Esophagus muscularis mucosa (tissue), 4 donors: Measurements from ENCODE around the gene MAT2A.

Experiments
- CTCF ChIP-seq, 3 experiments: fragments of 200-600 bp in 2 of 3; fragments of 450-650 bp in 1 of 3; sonication (generic) in 2 of 3; IDR thresholded peaks; one replicate each; pipeline ENCODE4 v1.5.1; 2017 to 2019; ENCODE audit warnings: antibody characterized with exemption in 3 of 3, mild to moderate bottlenecking in 2 of 3, moderate library complexity in 1 of 3
- EP300 ChIP-seq: sonication (generic); formaldehyde crosslinking; IDR thresholded peaks from one replicate; pipeline ENCODE4 v1.6.1; 2017; ENCODE audit warnings: antibody characterized with exemption
- POLR2A ChIP-seq: fragments of 450-650 bp; IDR thresholded peaks from one replicate; pipeline ENCODE4 v1.6.1; 2017; ENCODE audit warnings: antibody characterized with exemption, moderate library complexity, mild to moderate bottlenecking, low read depth
- POLR2AphosphoS5 ChIP-seq, 2 donors: sonication (generic); formaldehyde crosslinking; IDR thresholded peaks; one replicate each; pipeline ENCODE4 v1.6.1; 2017; ENCODE audit warnings: antibody characterized with exemption in 2 of 2

- TF ChIP-seq CTCF (IDR thresholded peaks at IDR 0.05) (no peak), POLR2A (no peak), POLR2AphosphoS5 (IDR thresholded peaks at IDR 0.05) (no peak), EP300 (no peak)
These were observed 52.6 kb downstream of the MAT2A start for GRCh38 chr2:85591563-85591962.
